HT-29 (cell line): ENCODE measurements around the gene PKN1. TPM values are rescaled to one million over a fixed set of nuclear protein-coding genes. Genes with fewer than 3 reads are reported as not detected.
"Not testable (repeated sequence)": the region's sequence is repeated elsewhere in the genome, so short reads cannot be mapped to it uniquely, and the experiment has no call there.

Source experiments
- DNase-seq: peaks from one replicate; pipeline ENCODE4 v3.0.0-alpha.2; 2015; ENCODE audit warnings: low spot score
- total RNA-seq: library from RNA; depleted of rRNA; stranded (reverse); fragments of >200 nt; shearing (Covaris generic); gene quantifications from 2 replicates; pipeline ENCODE4 v1.2.3, GENCODE V29; 2014

The PKN1 gene
- total RNA-seq, 1 experiment from 2014 or later: 66.9 TPM

DNA sequence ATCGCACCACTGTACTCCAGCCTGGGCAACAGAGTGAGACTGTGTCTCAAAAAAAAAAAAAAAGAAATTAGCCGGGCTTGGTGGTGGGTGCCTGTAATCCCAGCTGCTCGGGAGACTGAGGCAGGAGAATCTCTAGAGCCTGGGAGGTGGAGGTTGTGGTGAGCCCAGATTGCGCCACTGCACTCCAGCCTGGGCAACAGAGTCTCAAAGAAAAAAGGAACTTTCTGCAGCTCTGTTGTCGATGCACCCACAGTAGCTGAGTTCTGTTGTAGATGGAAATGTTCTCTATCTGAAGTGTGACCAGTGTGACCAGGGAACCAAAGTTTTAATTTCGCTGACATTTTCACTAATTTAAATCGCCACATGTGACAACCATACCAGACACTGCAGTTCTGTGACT is 29.3 kb downstream of the PKN1 start:
- not testable (repeated sequence) for DNase-seq

DNA sequence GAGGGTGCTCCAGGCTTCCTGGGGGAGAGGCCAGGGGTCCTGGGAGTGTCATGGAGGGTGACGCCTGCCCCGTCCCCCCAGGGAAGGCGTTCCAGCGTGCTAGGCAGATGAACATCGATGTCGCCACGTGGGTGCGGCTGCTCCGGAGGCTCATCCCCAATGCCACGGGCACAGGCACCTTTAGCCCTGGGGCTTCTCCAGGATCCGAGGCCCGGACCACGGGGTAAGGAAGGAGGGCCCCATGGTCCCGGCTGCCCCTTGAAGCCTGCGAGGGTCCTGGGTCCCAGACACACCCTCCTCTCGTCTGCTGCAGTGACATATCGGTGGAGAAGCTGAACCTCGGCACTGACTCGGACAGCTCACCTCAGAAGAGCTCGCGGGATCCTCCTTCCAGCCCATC is 30.6 kb downstream of the PKN1 start:
- DNase-seq: no peak

DNA sequence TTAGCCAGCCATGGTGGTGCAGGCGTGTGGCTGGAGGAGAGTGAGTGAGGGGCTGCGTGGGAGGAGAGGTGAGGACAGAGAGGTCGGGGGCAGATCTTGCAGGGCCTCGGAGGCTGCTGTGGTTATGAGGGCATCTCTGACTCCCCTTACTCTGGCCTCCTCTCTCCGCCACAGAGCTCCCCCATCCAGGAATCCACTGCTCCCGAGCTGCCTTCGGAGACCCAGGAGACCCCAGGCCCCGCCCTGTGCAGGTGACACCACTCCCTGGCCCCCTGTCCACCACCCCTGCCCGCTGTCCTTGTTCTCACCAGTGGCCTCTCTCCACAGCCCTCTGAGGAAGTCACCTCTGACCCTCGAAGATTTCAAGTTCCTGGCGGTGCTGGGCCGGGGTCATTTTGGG is 34.3 kb downstream of the PKN1 start:
- DNase-seq: no peak

DNA sequence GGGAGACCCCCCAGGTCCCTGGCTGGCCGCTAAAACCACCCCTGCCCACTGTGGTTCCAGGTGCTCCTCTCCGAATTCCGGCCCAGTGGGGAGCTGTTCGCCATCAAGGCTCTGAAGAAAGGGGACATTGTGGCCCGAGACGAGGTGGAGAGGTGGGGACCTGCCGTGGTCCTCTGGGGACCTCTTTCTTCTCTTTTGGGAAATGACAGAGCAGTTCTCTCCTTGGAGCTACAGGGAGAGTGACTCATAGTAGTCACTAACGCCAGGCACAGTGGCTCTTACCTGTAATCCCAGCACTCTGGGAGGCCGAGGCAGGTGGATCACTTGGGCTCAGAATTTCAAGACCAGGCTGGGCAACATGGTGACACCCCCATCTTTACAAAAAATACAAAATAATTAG is 34.7 kb downstream of the PKN1 start:
- DNase-seq: peak; percentile 28

DNA sequence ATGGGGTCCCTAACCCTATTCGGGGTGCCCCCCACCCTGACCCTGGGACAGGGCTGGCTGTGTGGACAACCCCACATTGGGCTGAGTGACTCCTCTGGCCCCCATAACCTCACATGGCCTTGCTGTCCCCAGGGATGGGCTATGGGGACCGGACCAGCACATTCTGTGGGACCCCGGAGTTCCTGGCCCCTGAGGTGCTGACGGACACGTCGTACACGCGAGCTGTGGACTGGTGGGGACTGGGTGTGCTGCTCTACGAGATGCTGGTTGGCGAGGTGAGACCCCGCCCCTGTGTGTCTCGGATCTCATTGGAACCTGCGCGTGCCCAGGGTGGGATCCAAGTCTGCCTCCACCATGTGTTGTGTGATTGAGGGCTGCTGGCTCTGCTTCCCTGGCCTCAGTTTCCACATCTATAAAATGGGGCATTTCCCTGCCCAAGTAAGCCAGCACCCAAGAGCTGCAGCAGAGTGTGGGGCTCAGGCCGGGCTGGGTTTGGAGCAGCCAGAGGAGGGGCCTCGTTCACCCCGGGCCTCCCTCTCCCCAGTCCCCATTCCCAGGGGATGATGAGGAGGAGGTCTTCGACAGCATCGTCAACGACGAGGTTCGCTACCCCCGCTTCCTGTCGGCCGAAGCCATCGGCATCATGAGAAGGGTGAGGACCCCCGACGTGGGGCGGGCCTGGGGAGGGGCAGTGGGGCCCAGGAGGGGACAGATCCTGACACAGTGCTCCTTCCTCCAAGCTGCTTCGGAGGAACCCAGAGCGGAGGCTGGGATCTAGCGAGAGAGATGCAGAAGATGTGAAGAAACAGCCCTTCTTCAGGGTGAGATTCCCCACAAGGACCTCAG is 37.1 kb downstream of the PKN1 start:
- DNase-seq: no peak

DNA sequence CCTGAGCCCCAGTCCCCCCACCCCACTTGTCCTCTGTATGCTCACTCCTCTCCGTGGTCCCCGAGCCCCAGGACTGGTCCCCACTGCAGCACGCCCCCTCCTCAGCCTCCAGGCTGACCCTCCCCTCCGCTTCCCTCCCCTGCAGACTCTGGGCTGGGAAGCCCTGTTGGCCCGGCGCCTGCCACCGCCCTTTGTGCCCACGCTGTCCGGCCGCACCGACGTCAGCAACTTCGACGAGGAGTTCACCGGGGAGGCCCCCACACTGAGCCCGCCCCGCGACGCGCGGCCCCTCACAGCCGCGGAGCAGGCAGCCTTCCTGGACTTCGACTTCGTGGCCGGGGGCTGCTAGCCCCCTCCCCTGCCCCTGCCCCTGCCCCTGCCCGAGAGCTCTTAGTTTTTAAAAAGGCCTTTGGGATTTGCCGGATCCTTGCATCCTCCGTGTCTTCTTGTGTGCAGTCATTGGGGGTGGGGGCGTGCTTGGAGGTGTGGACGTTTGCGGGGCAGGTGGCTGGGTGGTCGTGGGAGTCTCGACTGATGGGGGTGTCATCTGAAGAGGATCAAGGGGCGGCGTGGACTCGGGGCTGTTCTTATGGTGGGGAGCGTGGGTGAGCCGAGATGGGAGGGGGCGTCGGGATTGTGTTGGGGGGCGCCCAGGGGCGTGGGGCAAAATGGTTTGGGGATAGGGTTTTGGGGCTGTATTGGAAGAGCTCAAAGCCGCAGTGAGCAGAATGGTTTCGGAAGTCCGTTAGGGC is 38.5 kb downstream of the PKN1 start:
- no peak for DNase-seq

DNA sequence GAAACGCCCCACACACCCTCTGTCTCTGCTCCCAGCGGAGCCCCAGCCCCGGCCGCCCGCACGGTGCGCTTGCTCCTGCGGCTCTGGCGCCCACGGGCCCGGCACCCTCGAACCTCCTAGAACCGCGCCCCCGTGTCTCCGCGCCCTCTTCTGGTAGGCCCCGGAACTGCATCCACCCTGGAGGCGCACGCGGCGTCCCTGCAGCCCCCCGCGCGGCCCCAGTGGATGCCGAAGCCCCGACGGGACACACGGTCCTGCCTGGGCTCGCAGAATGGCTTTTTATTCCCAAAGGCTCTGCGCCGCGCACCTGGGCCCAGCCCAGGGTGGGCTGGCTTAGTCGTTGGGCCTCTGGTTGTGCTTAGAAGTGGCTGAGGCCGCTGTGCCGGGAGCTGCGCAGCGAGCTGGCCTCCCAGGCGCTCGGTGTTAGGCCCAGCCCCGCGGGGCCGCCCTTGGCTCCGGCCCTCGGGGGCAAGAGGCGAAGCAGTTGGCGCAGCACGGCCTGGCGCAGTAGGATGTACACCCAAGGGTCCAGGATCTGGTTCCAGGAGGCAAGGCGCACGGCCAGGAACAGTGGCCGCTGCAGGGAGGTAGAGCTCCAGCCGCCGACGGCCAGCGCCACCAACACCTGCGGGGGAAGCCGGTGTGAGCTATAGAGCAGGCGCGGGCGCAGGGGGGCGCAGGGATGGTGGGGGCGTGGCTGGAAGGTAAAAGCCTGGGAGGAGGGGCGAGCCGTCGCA is 39.3 kb downstream of the PKN1 start:
- DNase-seq: peak; percentile 55

DNA sequence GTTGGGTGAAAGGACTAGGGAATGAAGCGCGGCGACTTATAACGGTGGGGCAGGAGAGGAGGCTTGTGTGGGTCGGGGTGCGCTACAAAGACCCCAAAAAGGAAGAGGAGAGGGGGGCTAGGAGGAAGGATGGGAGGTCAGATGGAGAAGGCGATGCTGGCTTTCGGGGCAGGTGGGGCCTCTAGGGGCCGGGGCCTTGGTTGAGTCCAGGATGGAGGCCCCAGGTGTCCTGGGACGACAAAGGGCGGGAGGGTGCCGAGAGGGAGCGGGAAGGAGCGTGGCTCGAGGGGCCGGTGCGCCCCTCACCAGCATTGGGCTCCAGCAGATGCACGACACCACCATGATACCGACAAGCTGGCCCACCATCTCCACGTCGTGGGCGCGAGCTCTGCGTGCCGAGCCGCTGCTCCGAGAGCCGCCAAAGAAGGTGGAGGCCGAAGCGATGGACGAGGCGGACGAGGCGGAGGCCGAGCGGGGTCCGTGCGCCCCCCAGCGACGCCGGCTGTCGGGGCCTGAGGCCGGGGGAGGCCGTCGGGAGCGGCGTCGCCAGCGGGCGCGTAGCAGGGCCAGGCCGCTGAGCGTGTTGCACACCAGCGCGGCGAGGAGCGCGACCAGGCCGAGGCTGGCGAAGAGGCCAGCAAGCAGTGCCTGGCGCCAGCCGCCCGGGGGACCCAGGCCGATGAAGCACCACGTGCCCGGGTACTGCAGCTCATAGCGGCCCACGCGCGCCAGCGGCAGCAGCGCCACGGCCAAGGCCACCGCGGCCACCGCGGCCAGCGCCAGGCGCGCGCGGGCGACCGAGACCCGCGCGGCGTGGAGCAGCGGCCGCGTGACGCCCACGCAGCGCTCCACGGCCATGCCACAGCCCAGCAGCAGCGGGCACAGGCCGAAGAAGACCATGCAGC is 40.2 kb downstream of the PKN1 start:
- no peak for DNase-seq

DNA sequence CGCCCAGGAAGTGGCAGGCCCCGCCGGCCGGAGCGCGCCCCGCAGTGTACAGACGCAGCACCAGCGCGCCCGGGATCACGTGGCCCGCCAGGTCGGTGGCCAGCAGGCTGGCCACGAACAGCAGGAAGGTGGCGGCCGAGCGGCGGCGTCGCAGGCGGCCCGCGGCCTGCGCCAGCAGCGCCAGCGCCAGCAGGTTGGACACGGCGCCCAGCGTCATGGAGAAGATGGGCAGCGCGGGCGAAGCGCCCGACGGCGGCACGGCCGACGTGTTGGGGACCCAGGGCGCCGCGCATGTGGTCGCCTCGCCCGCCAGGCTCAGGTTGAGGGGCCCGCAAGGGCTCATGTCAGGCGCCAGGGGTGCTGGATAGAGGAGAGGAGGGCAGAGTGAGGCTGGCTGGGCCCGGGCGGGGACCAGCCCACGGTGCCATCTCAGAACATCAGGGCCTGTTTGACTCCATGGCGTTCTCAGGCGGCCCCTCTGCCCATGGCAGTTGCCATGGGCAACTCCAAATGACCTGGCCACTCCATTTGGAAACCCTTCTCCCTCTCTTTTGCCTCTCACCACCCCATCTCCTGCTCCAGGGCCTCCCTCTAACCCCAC is 41.0 kb downstream of the PKN1 start:
- no peak for DNase-seq

DNA sequence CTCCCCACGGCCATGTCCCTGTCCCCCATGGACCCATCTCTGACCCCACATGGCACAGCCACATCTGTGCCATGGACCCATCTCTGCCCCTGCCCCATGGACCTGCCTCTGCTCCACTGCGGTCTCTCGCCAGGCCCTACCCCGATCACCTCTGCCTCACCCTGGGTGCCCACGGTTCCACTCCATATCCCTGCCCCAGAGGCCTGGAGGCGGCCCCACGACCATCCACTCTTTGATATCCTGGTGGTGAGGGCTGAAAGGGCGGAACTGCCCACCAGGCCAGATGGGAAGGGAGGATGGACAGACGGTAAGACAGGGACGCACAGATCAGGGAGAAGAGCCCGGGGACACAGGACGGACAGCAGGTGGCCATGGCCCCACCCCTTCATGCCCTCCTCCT is 41.7 kb downstream of the PKN1 start:
- no peak for DNase-seq

DNA sequence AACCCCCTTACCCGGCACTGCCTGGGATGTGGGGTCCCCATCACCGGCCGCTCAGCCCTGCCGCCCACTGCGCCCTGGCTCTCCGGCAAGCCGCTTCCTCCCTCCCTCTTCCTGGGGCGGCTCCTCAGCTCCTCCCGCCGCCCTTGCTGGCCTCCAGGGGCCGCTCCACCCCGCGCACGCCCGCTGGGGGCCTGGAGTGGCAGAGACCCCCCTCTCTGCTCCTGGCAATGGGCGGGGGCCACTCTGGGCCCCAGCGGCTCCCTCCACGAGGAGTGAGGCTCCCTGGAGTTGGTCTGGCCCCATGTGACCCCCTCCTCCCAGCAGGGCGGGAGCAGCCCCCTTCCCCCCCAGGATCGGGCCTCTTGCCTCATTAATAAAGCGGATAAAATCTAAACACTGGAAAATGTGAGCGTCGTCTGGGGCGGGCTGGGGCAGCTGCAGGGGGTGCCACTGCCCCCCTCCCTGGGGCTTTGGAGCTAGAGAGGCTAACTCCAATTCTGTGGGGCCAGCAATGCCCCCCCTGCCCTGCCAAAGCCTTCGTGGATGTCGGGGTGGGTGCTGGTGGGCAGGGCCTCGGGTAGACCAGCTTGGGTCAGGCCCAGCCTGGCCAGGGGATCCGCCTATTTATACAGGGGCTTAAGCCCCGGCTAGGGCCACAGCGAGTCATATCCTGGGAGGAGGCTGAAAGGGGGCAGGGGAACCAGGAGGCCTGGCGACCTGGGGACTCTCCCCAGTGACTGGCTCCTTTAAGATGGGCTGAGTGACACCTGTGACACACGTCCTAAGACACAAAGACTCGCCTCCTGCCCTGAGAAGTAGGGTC is 42.4 kb downstream of the PKN1 start, which contains the start of gene PTGER1:
TSS of gene PTGER1 (minus strand) at position 104 of the 823 bp plus-strand sequence. CDS start 1,034 bp downstream, outside the sequence.
- DNase-seq: peak; percentile 38

DNA sequence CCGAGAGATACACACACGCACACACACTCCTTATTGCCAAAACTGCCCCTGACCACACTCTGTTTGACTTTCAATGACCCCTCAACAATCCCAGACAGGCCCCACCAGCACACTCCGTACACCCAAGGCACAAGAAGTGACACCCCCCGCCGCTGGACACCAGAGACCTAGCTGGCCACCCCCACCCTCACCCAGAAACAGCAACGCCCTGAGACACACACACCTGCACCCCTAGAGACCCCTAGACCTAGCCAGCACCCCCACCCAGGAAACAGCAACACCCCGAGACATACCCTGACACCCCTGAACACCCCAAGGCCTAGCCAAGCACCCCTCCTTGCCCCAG is 43.2 kb downstream of the PKN1 start:
- DNase-seq: no peak

DNA sequence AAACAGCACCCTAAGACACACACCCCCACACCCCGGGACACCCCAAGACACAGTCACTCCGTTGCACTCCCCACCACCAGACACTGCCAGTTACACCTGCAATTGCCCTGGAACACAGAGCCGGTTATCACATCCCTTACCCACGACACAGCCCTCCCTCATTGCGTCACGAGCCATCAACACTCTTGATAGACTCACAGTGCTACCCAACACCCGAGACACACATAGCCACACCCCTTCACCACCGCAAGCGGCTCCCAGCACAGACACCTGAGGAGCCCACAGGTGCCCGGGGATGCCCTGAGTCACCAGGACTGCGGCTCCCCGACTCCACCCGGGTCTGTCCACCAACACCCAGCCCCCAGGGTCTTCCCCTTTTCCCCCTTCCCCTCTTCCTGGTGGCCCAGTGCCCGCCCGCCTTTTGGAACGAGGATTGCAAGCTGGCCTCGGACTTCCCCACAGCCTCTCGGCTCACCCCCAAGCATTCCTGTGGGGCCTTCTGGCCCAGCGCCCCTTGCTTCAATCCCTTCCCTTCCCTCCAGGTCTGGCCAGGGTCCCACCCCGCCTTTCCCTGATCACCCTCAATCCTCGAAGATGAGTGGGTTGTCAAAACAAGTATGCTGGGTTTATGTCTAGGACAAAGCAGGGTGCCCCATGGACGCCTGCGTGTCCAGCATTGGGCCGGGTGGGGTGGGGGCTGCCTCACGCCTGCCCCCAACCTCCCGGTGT is 43.7 kb downstream of the PKN1 start:
- DNase-seq: peak; percentile 61

DNA sequence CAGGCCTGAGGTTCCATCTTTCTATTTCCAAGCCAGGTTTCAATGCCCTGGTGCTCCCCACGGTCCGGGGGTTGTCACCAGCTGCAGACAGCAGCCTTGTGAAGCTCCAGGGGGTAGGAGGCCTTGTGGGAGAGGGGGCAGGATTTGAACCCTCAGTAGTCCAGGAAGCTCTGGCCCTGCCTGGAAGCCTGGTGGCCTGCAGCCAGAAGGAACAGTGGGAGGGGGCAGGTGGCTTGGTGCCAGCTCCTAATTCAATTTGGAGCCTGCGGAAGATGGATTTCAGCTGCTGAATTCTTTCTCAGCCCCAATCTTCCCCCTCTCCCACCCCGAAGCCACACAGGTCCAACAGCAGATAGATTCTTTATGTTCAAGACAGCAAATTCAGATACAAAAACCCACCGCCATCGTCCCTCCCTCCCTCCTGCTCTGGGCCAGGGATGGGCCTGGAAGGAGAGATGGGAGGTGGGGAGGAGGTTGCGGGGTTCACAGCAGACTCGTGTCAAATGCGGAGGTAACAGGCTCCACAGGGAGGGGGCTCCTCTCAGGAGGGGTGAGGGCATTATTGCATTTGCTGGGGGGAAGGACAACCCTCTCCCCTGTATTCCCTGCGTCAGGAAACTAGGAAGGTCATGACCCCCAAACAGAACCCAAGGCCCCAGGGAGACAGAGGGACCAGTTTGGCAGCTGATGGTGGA is 44.5 kb downstream of the PKN1 start:
- DNase-seq: no peak

DNA sequence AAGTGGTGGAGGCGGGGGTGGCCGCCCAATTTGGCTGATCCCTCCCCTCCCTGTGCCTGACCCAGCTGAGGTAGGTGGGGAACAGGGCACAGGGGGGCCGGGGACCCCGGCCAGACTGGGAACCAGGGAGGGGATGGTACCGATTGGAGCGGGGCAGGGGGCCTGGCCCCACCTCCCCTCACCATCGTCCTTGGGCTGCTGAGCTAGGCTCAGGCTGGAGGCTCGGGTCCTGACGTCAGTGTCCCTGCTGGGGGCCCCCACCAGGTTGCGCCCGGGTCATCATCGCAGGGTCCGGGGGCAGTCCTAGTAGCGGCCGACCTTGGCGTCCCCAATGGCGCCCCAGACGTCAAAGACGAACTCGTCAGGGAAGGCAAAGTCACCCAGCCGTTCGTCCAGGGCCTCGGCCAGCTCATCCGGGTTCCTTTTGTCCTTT is 45.0 kb downstream of the PKN1 start:
- no peak for DNase-seq

DNA sequence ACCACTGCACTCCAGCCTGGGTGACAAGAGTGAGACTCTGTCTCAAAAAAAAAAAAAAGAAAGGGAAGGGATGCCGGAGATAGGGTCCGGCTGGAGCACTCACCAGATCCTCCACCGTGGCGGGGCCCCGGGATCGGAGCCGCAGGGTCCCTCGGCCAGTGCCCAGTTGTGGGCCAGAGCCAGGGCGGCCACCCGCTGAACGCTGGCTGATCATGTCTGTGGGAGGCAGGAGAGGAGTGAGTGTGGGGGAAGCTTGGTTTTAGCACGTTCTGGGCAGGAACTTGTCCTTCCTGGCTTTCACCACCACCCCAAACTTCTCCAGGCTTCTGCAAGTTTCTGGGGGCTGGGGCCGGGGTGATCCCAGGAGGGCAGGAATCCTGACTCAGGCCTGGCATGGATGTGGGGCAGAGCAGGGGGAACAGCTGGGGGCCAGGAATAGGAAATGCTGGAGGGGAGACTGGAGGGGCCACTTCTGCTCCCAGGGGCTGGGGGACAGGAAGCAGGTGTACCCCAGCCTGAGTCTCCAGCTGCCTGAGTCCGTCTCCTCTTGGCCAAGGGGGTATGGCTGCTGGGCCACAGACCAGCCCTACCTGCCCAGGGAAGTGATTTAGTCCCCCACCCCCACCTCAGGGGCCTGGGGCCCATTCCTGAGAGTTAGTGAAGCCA is 46.3 kb downstream of the PKN1 start:
- DNase-seq: no peak

DNA sequence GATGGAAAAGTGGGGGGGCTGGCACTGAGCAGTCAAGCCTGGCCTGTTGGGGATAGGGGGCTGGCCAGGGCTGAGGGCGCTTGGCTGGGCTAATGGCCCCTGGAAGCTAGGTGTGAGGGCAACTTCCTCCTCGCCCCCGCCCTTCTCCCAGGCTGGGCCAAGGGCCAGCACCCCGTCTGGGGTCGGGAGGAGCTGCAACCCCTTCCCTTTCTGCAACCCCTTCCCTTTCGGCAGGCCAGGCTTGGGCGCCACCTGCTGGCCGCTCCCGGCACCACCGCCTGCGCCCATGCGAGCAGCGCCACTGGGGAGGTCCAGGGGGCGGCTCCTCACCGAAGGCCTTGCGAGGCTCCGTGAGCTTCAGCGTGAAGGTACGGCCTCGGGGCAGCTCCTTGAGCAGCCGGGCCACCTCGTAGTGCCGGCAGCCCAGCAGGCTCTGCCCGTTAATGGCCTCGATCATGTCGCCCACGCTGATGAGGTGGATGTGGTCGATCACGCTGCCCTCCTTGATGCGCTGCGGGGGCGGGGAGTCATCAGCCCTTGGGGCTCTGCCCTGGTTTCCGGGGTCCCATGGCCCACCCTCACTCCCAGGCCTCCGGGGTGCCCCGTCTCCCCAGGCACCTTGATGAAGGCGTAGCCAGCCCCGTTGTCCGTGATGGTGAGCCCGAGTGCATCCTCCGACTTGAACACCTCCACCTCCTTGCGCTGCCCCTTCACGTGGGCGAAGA is 47.0 kb downstream of the PKN1 start:
- no peak for DNase-seq
